ENCODE data around the gene PTCH1. TPM values are rescaled to one million over a fixed set of nuclear protein-coding genes. Genes with fewer than 3 reads are reported as not detected.

Gene PTCH1
- total and polyA plus RNA-seq, 2 experiments from 2014 or later: 21.4 to 34.1 TPM

- TF ChIP-seq ETS1 (IDR thresholded peaks at IDR 0.05): no peak
- no peak for TF ChIP-seq ZNF331 (CRISPR knock-in tag; IDR thresholded peaks at IDR 0.05; ENCODE audit: low read depth)
Observed at GRCh38 chr9:95506428-95506677, 10.4 kb downstream of the PTCH1 start (continued).

- Mint-ChIP-seq H3K36me3 (ENCODE audit: low read depth) (peaks cover 4% of the 10 kb centered on the region), H3K27me3 (ENCODE audit: insufficient read depth, low read depth, poor library complexity) (peaks cover 31% of the 10 kb centered on the region), H3K4me3 (peak overlapping the region; percentile 89), H3K27ac (peak overlapping the region; percentile 88), H3K9me3 (no peaks in the 10 kb centered on the region), H3K4me1 (peaks cover 32% of the 10 kb centered on the region)
- ATAC-seq (peak; percentile 7), DNase-seq (ENCODE audit: low spot score) (peak; percentile 77)
- Histone ChIP-seq H3K4me1 (ENCODE audit: insufficient read depth) (peaks cover 24% of the 10 kb centered on the region), H3K4me3 (peak overlapping the region; percentile 87), H3K4me2 (peak overlapping the region; percentile 85), H3K79me2 (replicated peaks; ENCODE audit: insufficient read depth) (peaks cover 62% of the 10 kb centered on the region), H2AFZ (no peak overlapping the region), H3K36me3 (ENCODE audit: insufficient read depth) (peaks cover 6% of the 10 kb centered on the region; the same call in 1 of the 2 replicates), H3K9me2 (ENCODE audit: insufficient read depth) (no peaks in the 10 kb centered on the region), H3K27ac (ENCODE audit: low read depth) (peak overlapping the region; percentile 83), H3K27me3 (ENCODE audit: insufficient read depth) (no peaks in the 10 kb centered on the region), H3F3A (replicated peaks; ENCODE audit: low read depth) (0 out of 2 replicates have a peak, but pooled peaks cover 5% of the 10 kb centered on the region), H4K20me1 (replicated peaks; ENCODE audit: insufficient read depth) (peaks cover 26% of the 10 kb centered on the region)
- TF ChIP-seq JUNB (IDR thresholded peaks at IDR 0.05; ENCODE audit: unreplicated experiment) (no peak), CREB1 (CRISPR knock-in tag; IDR thresholded peaks at IDR 0.05; ENCODE audit: low read depth) (no peak), ZNF331 (CRISPR knock-in tag; IDR thresholded peaks at IDR 0.05; ENCODE audit: low read depth) (no peak), STAT1 (IDR thresholded peaks at IDR 0.05; ENCODE audit: unreplicated experiment) (no peak), ZNF114 (CRISPR knock-in tag; IDR thresholded peaks at IDR 0.05) (no peak), ETS1 (IDR thresholded peaks at IDR 0.05) (no peak), CTCF (conservative IDR thresholded peaks at IDR 0.05; ENCODE audit: low read depth in 2 of 2) (no peak), POLR2AphosphoS5 (IDR thresholded peaks at IDR 0.05; ENCODE audit: low read depth) (no peak), NANOG (IDR thresholded peaks at IDR 0.05; ENCODE audit: borderline replicate concordance) (no peak)
Observed at GRCh38 chr9:95505717-95506427, 10.9 kb downstream of the PTCH1 start.

All from GM23338 (cell line).